Astrocyte (in vitro differentiated cells and primary cell): Measurements from ENCODE around the gene RNU1-1. TPM values are rescaled to one million over a fixed set of nuclear protein-coding genes. Genes with fewer than 3 reads are reported as not detected.
A peak's percentile ranks its signal among the peaks of the same experiment; 100 is the strongest.
"Not testable (repeated sequence)": the region's sequence is repeated elsewhere in the genome, so short reads cannot be mapped to it uniquely, and the experiment has no call there.

Source experiments
- DNase-seq: peaks from one replicate; pipeline ENCODE4 v3.0.0-alpha.2; 2010; ENCODE audit warnings: low read depth
- FAIRE-seq: peaks from 2 replicates; lab custom pipeline; 2011; peaks lifted over from hg19 to GRCh38; lab: Jason Lieb, UNC
- H2AFZ ChIP-seq: 2 replicates; pipeline ENCODE4 v1.6.0; 2012; ENCODE audit warnings: low read depth, low read length, inconsistent platforms
- H3K27ac ChIP-seq: 2 replicates; pipeline ENCODE4 v1.5.1; 2011; ENCODE audit warnings: low read depth, low read length, inconsistent platforms
- H3K27me3 ChIP-seq: 2 replicates; pipeline ENCODE4 v1.6.0; 2011; ENCODE audit warnings: low read length, inconsistent platforms; ENCODE audit not compliant: insufficient read depth
- H3K36me3 ChIP-seq: 2 replicates; pipeline ENCODE4 v1.5.1; 2011; ENCODE audit warnings: low read length, inconsistent platforms; ENCODE audit not compliant: insufficient read depth
- H3K4me1 ChIP-seq: 2 replicates; pipeline ENCODE4 v1.5.1; 2011; ENCODE audit warnings: low read length, inconsistent platforms; ENCODE audit not compliant: insufficient read depth
- H3K4me2 ChIP-seq: 2 replicates; pipeline ENCODE4 v1.6.0; 2012; ENCODE audit warnings: low read length, inconsistent platforms
- H3K4me3 ChIP-seq: 2 replicates; pipeline ENCODE4 v1.5.1; 2011; ENCODE audit warnings: low read depth, mild to moderate bottlenecking, low read length, inconsistent platforms; ENCODE audit not compliant: insufficient read depth
- H3K79me2 ChIP-seq: 2 replicates; pipeline ENCODE4 v1.6.0; 2012; ENCODE audit warnings: mild to moderate bottlenecking, low read length, inconsistent platforms; ENCODE audit not compliant: insufficient read depth
- H3K9ac ChIP-seq: 2 replicates; pipeline ENCODE4 v1.6.0; 2012; ENCODE audit warnings: mild to moderate bottlenecking, low read length, inconsistent platforms
- H3K9me3 ChIP-seq: 2 replicates; pipeline ENCODE4 v1.5.1; 2012; ENCODE audit warnings: low read depth, mild to moderate bottlenecking, low read length, inconsistent platforms; ENCODE audit not compliant: insufficient read depth
- H4K20me1 ChIP-seq: 2 replicates; pipeline ENCODE4 v1.6.0; 2012; ENCODE audit warnings: low read length, inconsistent platforms; ENCODE audit not compliant: insufficient read depth
- H3K27ac Mint-ChIP-seq: one replicate; pipeline ENCODE4 v1.8.0; 2021; ENCODE audit warnings: mild to moderate bottlenecking, mixed read lengths; ENCODE audit not compliant: unreplicated experiment
- H3K27me3 Mint-ChIP-seq: one replicate; pipeline ENCODE4 v1.8.0; 2021; ENCODE audit warnings: low read depth, mixed read lengths; ENCODE audit not compliant: unreplicated experiment
- H3K36me3 Mint-ChIP-seq: one replicate; pipeline ENCODE4 v1.8.0; 2021; ENCODE audit warnings: low read depth, mixed read lengths; ENCODE audit not compliant: unreplicated experiment
- H3K4me1 Mint-ChIP-seq: one replicate; pipeline ENCODE4 v1.8.0; 2021; ENCODE audit warnings: low read depth, mixed read lengths; ENCODE audit not compliant: unreplicated experiment
- H3K4me3 Mint-ChIP-seq: one replicate; pipeline ENCODE4 v1.8.0; 2021; ENCODE audit warnings: mild to moderate bottlenecking, moderate library complexity, mixed read lengths; ENCODE audit not compliant: unreplicated experiment
- H3K9me3 Mint-ChIP-seq: one replicate; pipeline ENCODE4 v1.8.0; 2021; ENCODE audit warnings: mild to moderate bottlenecking, mixed read lengths; ENCODE audit not compliant: unreplicated experiment
- total RNA-seq: library from RNA; stranded (reverse); gene quantifications from 2 replicates; pipeline ENCODE4 v1.2.1, GENCODE V29; 2021

RNU1-1 gene
- total RNA-seq, 1 donor from 2014 or later, result 1,356 TPM

DNA sequence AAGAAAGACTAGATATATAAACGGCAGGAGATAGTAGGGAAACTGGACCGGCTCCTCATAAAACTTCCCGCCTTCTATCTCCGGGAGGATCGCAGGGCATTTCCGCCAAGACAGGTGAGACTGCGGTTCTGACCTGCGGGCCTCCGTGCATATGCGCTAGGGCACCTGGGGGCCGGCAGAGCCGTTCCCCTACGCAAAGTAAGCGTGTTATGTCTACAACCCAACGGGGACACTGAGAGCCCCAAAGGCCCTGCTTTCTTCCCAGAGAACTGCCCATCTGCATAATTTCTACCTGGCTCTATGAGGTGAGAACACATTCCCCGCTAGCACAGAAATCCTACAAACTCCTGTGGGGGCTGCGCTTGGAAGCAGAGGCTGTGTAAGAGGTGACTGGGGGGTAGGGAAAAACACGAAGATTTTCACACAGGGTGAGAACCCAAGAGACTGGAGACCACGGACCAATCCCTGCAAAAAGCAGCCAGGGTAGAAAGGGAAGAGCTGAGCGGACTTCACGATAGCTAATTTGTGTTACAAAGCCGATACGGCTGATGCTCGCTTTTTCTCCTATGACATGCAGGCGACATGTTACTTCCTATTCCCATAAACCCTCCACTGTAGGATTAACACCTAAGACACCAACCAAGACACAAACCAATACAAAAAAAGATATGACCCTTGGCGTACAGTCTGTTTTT lies 526 bp downstream of the RNU1-1 start:
- H3K36me3 Mint-ChIP-seq, H2AFZ ChIP-seq, H3K4me3 ChIP-seq, H3K27me3 ChIP-seq, H3K4me3 Mint-ChIP-seq, H3K9me3 Mint-ChIP-seq, FAIRE-seq, H3K9ac ChIP-seq, H3K79me2 ChIP-seq, H4K20me1 ChIP-seq, H3K4me1 Mint-ChIP-seq, H3K36me3 ChIP-seq, H3K27ac Mint-ChIP-seq, H3K27ac ChIP-seq, H3K27me3 Mint-ChIP-seq, H3K9me3 ChIP-seq, H3K4me1 ChIP-seq: not testable (repeated sequence)
- peak; percentile 99 for DNase-seq
- H3K4me2 ChIP-seq, result peak overlapping the region; percentile 39

DNA sequence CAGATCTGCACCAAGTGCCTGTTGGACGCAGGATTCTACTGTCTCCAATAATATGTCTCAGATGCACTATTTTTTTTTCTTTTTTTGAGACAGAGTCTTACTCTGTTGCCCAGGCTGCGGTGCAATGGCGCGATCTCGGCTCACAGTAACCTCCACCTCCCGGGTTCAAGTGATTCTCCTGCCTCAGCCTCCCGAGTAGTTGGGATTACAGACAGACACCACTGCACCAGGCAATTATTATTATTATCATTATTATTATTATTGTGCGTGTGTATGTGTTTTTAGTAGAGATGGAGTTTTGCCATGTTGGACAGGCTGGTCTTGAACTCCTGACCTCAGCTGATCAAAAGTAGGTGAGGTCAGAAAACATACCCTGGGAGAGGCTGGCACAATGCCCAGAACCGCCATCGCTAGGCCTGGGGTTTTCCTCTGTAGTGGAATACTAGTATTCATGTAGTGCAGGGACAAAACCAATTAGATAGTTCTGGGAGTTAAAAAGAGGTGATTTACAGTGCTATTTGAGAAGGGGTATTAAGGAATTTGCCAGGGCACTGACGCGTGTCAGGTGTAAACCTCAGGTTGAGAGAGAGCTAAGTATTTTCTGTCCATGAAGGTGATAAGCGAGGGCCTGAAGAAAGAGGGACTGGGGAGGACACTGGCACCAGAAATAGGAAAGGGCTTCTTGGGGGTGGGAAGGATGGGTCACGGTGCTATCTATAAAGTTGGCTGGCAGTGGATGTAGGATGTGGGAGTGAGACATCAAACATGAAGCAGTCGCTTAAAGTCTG lies 1.3 kb downstream of the RNU1-1 start:
- H3K9me3 ChIP-seq, H3K4me1 ChIP-seq, H3K27me3 Mint-ChIP-seq, H3K4me1 Mint-ChIP-seq, H3K4me3 ChIP-seq, DNase-seq, H3K27me3 ChIP-seq, H2AFZ ChIP-seq, H3K36me3 ChIP-seq, H4K20me1 ChIP-seq, H3K4me3 Mint-ChIP-seq, H3K9me3 Mint-ChIP-seq, H3K27ac Mint-ChIP-seq, H3K4me2 ChIP-seq, H3K9ac ChIP-seq, FAIRE-seq, H3K79me2 ChIP-seq, H3K36me3 Mint-ChIP-seq, H3K27ac ChIP-seq: not testable (repeated sequence)

DNA sequence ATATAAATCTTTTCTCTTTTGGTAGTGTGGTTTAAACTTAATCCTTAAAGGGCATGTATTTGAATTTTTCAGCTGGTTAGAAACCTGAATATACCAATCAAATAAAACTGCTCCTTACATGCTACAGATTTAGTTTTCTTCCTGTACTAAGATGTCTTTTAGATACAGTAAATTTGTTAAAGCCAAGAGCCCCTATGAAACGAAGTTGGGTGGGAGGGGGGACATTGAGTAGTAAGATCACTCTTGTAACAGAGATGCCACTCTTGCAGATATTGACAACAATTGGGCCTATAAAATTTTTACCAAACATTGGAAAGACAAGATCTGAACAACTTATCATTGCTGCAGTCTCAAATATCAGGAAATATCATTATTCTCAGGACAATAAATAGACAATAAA lies 2.2 kb downstream of the RNU1-1 start:
- not testable (repeated sequence) for H2AFZ ChIP-seq, H3K36me3 Mint-ChIP-seq, H3K27me3 Mint-ChIP-seq, FAIRE-seq, H3K4me2 ChIP-seq, H3K27ac ChIP-seq, H3K79me2 ChIP-seq, H3K4me3 Mint-ChIP-seq, H3K4me1 Mint-ChIP-seq, H3K27me3 ChIP-seq, H3K36me3 ChIP-seq, H3K9ac ChIP-seq, H3K4me3 ChIP-seq, H3K4me1 ChIP-seq, H3K27ac Mint-ChIP-seq, H3K9me3 Mint-ChIP-seq, H3K9me3 ChIP-seq, H4K20me1 ChIP-seq, DNase-seq

DNA sequence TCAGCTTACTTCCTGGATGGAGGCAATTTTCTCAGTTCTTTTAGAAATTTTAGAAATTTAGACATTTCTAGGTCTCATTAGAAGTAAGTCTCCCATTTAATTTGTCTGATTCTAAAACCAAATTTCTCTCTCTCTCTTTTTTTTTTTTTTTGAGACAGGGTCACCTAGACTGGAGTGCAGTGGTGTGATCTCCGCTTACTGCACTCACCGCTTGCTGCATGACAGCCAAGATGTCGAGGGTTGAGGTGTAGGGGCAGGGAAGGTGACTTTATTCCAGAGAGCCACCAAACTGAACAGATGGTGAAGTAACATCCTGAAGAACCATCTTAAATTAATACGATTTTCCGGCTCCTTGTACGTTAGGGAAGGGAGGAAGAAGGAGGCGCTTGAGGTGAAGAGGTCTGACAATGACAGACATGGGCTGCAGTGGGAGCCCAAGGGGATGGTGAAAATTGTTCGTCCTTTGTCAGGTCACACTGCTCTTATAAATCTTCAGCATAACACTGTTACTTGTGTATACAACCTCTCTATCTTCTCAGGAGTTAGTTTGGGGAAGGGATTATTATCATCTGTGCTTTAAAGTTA lies 5.1 kb downstream of the RNU1-1 start:
- not testable (repeated sequence) for H3K27ac Mint-ChIP-seq, H3K36me3 Mint-ChIP-seq

DNA sequence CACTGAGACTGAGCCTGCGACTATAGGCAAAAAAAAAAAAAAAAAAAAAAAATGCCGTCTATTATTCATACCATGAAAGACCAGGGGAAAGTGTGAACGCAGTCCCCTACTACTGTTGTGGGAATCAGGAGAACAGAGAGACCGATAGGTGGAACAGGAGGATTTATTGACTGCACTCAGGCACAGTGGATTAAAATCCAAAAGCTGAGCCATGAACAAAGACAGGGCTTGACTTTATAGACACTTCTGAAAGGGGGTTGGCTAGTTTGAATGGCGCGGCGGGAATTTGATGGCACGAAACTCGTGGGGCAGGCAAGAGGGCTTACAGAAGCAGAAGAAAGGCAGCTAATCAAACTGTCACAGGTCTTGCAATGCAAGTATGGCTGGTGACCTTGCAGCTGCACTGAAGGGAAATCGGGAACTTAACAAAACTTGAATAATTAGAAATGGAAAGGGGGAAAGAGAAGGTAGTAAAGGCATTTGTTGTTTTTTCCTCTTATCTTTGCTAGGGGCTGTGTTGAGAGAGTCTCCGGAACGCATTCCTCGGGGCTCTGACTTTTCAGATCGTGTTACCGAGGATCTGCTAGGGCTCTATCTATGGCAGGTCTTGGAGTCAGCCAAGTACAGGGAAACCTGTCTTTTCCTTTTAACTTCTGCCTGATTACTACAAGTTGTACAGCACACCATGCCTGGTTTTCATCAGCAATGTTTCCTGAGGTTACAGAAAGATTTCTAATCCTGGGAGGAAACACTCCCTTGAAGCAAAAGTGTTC lies 7.5 kb downstream of the RNU1-1 start:
- not testable (repeated sequence) for FAIRE-seq, H3K9me3 ChIP-seq, H3K9me3 Mint-ChIP-seq, H3K4me2 ChIP-seq, H3K79me2 ChIP-seq, H3K4me3 Mint-ChIP-seq, H3K27me3 ChIP-seq, H3K27ac ChIP-seq, H3K36me3 ChIP-seq, H3K4me3 ChIP-seq, H3K4me1 ChIP-seq, H3K27me3 Mint-ChIP-seq, H3K27ac Mint-ChIP-seq, H3K9ac ChIP-seq, H4K20me1 ChIP-seq, H2AFZ ChIP-seq, DNase-seq, H3K36me3 Mint-ChIP-seq, H3K4me1 Mint-ChIP-seq

More for the DNA sequence above, 5.1 kb downstream of the RNU1-1 start:
- not testable (repeated sequence) for H4K20me1 ChIP-seq, H3K4me2 ChIP-seq, H3K27me3 ChIP-seq, H3K4me3 ChIP-seq, H2AFZ ChIP-seq, FAIRE-seq, H3K4me1 Mint-ChIP-seq, DNase-seq, H3K27me3 Mint-ChIP-seq, H3K4me1 ChIP-seq, H3K9me3 ChIP-seq, H3K9me3 Mint-ChIP-seq, H3K79me2 ChIP-seq, H3K27ac ChIP-seq, H3K9ac ChIP-seq, H3K4me3 Mint-ChIP-seq, H3K36me3 ChIP-seq
